Lung (tissue), 12 donors: ENCODE measurements around the gene NCS1. TPM values are rescaled to one million over a fixed set of nuclear protein-coding genes. Genes with fewer than 3 reads are reported as not detected.

Experiments
- ATAC-seq: fragments of 200-7000 bp; cut with Tn5 transposase; one replicate; pipeline ENCODE4 v1.9.1; 2020; ENCODE audit warnings: moderate number of reproducible peaks; ENCODE audit not compliant: insufficient read depth, low FRiP score
- DNase-seq, 3 donors: peaks; one replicate each; pipeline ENCODE4 v3.0.0-alpha.2; 2013 to 2017
- H3K27ac ChIP-seq, 2 donors: one replicate each; pipeline ENCODE4 v1.5.1; 2013; ENCODE audit warnings: mild to moderate bottlenecking in 2 of 2, moderate library complexity in 2 of 2, control low read depth in 1 of 2, inconsistent platforms in 1 of 2, low read depth in 1 of 2, low read length in 1 of 2
- H3K27me3 ChIP-seq, 3 donors: one replicate each; pipeline ENCODE4 v1.5.1; 2013; ENCODE audit warnings: low read length in 2 of 3; ENCODE audit not compliant: control insufficient read depth in 3 of 3, insufficient read depth in 3 of 3
- H3K36me3 ChIP-seq, 4 donors: one replicate each; pipeline ENCODE4 v1.5.1; 2013; ENCODE audit warnings: low read length in 4 of 4, mild to moderate bottlenecking in 1 of 4, moderate library complexity in 1 of 4; ENCODE audit not compliant: control insufficient read depth in 4 of 4, insufficient read depth in 4 of 4
- H3K4me1 ChIP-seq, 5 donors: one replicate each; pipeline ENCODE4 v1.5.1; 2013; ENCODE audit warnings: low read length in 5 of 5, mild to moderate bottlenecking in 2 of 5, moderate library complexity in 1 of 5; ENCODE audit not compliant: control insufficient read depth in 5 of 5, insufficient read depth in 5 of 5
- H3K4me3 ChIP-seq: one replicate; pipeline ENCODE4 v1.5.1; 2013; ENCODE audit warnings: mild to moderate bottlenecking, control low read depth, moderate library complexity
- H3K9ac ChIP-seq, 2 donors: one replicate each; pipeline ENCODE4 v1.5.1; 2013; ENCODE audit warnings: low read length in 2 of 2, control low read depth in 1 of 2; ENCODE audit not compliant: insufficient read depth in 1 of 2
- H3K9me3 ChIP-seq, 4 donors: one replicate each; pipeline ENCODE4 v1.5.1; 2013; ENCODE audit warnings: low read length in 3 of 4, mild to moderate bottlenecking in 1 of 4, moderate library complexity in 1 of 4; ENCODE audit not compliant: control insufficient read depth in 4 of 4, insufficient read depth in 3 of 4
- WGBS, 2 donors: extraction: QIAGEN DNeasy Blood & Tissue Kit; methylation state at CpG; one replicate each; pipeline ENCODE4 v1.1.7; 2013; 5-methylcytosine and 5-hydroxymethylcytosine counted together
- polyA plus RNA-seq, 2 donors: library from polyadenylated mRNA; stranded (reverse); fragments of 200-250 nt; gene quantifications; one replicate each; pipeline ENCODE4 v1.2.1, GENCODE V29; 2013
- total RNA-seq, 2 donors: library from RNA; depleted of rRNA in 1 of 2; stranded (reverse); fragments of >200 nt in 1 of 2; gene quantifications; one replicate each; pipeline ENCODE4 v1.2.1, GENCODE V29; 2014 to 2021
- TF ChIP-seq, protein P1 (sequence below): IDR thresholded peaks from 2 replicates; pipeline ENCODE4 v1.5.1; 2012; ENCODE audit warnings: mild to moderate bottlenecking; ENCODE audit errors: control extremely low read depth, extremely low read depth
- donor health status: control.
- donor health status: control.
- donor health status: Bipolar disorder and iron deficiency.
- donor health status: healthy.
- donor health status: DM: yes; HTN: yes; CAD: no.

Gene NCS1
- total and polyA plus RNA-seq, 4 donors: 5.8 to 27.5 (median 6.5) TPM

DNA sequence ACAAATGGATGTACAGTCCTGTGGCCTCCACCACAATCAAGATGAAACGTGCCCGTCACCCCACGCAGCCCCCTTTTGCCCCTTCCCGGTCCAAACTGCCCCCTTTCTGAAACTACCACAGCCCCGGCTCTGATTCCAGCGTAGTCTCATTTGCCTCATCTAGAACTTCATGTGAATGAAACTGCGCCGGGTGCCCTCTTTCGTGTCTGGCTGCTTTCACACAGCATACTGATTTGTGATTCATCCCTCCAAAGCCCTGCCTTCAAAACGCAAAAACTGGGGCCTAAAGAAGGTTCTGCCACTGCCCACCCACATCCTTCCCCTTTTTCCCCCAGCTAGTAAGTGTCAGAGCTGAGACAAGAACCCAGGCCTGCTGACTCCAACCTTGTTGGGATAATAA is 31.5 kb upstream of the NCS1 start:
- Histone ChIP-seq H3K27me3 (peaks cover 0 to 5% (median 0%) of the 10 kb centered on the region in 3 donors), H3K9ac (no peak overlapping the region), H3K36me3 (peaks cover 0 to 7% (median 5%) of the 10 kb centered on the region in 4 donors), H3K4me3 (no peak overlapping the region), H3K9me3 (no peaks in the 10 kb centered on the region), H3K4me1 (peaks cover 6 to 37% (median 12%) of the 10 kb centered on the region in 5 donors), H3K27ac (no peak overlapping the region)
- 46 to 65% methylated on average over 10 of the region's 10 CpGs for WGBS, 2 donors
- DNase-seq (no peak), ATAC-seq (no peak)
- TF ChIP-seq, protein P1, sequence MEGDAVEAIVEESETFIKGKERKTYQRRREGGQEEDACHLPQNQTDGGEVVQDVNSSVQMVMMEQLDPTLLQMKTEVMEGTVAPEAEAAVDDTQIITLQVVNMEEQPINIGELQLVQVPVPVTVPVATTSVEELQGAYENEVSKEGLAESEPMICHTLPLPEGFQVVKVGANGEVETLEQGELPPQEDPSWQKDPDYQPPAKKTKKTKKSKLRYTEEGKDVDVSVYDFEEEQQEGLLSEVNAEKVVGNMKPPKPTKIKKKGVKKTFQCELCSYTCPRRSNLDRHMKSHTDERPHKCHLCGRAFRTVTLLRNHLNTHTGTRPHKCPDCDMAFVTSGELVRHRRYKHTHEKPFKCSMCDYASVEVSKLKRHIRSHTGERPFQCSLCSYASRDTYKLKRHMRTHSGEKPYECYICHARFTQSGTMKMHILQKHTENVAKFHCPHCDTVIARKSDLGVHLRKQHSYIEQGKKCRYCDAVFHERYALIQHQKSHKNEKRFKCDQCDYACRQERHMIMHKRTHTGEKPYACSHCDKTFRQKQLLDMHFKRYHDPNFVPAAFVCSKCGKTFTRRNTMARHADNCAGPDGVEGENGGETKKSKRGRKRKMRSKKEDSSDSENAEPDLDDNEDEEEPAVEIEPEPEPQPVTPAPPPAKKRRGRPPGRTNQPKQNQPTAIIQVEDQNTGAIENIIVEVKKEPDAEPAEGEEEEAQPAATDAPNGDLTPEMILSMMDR: no peak

DNA sequence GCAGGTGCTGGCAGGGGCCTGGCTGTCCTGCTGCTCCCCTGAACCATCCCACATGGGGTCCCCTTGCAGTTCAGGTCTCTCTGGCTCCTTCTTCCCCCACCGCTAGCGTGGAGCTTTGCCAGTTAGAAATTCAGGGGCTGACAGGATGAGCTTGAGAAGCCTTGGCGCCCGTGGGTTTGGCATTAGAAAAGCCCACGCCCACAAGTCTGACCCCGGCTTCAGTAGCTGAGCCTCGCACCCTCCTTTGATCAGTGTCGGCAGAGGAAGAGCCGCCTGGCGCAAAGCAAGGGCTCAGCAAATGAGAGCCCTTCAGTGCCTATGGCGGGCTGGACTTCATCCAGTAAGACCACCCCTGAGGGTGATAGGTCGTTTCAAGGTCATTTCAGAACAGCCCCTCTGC is 30.1 kb upstream of the NCS1 start:
- Histone ChIP-seq H3K27me3 (peaks cover 0 to 5% (median 0%) of the 10 kb centered on the region in 3 donors), H3K36me3 (peaks cover 0 to 3% (median 0%) of the 10 kb centered on the region in 4 donors), H3K4me3 (no peak overlapping the region), H3K9ac (no peak overlapping the region), H3K4me1 (peaks cover 6 to 37% (median 12%) of the 10 kb centered on the region in 5 donors), H3K27ac (no peak overlapping the region), H3K9me3 (no peaks in the 10 kb centered on the region)
- WGBS, 2 donors: 59 to 72% methylated on average over 12 of the region's 12 CpGs
- DNase-seq (peak; percentile 26 to 55 (median 43)), ATAC-seq (no peak)
- TF ChIP-seq, protein P1: no peak

DNA sequence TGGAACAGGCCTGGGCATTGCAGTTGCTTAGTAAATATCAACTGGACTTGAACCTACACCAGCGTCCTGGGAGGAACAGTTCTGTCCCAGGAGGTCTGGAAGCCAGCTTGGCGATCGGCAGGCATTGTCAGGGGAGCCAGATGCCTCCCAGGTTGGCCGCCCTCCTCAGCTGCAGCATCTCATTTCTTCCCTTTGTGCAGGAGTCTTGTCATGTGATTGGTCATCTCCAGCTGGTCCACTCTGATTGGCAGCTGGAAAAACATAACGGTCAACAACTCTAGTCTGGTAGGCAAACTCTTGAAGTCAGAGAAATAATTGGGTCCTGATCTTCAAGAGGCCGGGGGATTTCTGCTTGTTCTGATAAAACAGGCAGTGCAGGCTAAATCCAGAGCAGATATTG is 29.6 kb upstream of the NCS1 start:
- no peaks in the 10 kb centered on the region for H3K9me3 ChIP-seq
- peaks cover 6 to 37% (median 12%) of the 10 kb centered on the region in 5 donors for H3K4me1 ChIP-seq
- DNase-seq: peak in 2 of 3 donors; percentile 25 to 41
- H3K4me3 ChIP-seq: no peak overlapping the region
- TF ChIP-seq, protein P1: no peak
- H3K36me3 ChIP-seq: no peaks in the 10 kb centered on the region
- no peak overlapping the region for H3K27ac ChIP-seq
- peaks cover 0 to 5% (median 0%) of the 10 kb centered on the region in 3 donors for H3K27me3 ChIP-seq
- H3K9ac ChIP-seq: no peak overlapping the region
- WGBS, 2 donors: 65 to 84% methylated on average over 6 of the region's 6 CpGs
- no peak for ATAC-seq
